COLO829 (cell line): Measurements from ENCODE around the gene USP17L24.
"Not testable (repeated sequence)": the region's sequence is repeated elsewhere in the genome, so short reads cannot be mapped to it uniquely, and the experiment has no call there.

Experiments used
- DNase-seq: peaks from one replicate; pipeline ENCODE4 v3.0.0; 2012; ENCODE audit warnings: low spot score

Gene USP17L24, protein sequence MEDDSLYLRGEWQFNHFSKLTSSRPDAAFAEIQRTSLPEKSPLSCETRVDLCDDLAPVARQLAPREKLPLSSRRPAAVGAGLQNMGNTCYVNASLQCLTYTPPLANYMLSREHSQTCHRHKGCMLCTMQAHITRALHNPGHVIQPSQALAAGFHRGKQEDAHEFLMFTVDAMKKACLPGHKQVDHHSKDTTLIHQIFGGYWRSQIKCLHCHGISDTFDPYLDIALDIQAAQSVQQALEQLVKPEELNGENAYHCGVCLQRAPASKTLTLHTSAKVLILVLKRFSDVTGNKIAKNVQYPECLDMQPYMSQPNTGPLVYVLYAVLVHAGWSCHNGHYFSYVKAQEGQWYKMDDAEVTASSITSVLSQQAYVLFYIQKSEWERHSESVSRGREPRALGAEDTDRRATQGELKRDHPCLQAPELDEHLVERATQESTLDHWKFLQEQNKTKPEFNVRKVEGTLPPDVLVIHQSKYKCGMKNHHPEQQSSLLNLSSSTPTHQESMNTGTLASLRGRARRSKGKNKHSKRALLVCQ

DNA sequence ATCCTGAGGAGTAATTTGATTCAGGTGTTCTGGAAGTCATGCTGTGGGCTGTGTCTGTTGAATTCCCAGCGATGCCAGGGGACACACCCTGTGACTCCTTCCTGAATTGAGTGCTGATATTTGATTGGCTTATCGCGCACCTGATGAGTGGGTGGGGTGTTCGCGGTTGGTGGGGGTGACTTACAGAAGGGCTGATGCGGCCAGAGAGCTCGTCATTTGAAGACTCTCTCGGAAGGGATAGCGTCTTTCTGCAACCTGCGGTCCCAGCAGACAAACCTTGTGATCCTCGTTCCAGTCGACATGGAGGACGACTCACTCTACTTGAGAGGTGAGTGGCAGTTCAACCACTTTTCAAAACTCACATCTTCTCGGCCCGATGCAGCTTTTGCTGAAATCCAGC, at the start of gene USP17L24:
Gene USP17L24 (plus strand): TSS at position 301 of the 400 bp plus-strand sequence. CDS start 0 bp downstream, at position 301.
- DNase-seq: not testable (repeated sequence)

DNA sequence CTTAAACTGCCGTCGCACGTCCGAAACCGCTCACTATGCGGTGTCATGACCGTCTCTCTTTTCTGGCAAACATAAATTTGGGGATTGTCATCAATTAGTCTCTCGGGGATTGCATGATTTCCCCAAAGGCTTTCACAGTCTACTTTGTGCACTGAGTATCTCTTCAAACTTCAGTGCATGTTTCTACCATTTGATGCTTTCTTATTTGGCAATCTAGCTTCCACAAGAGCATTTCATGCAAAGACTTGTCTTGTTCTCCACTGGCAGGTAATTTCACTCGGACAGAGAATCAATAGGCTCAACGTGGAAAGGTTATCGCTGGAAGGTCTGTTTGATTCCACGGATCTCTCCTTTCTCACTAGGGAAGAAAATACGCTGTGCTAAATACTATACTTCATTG, 774 bp upstream of the USP17L24 start:
- DNase-seq: not testable (repeated sequence)

DNA sequence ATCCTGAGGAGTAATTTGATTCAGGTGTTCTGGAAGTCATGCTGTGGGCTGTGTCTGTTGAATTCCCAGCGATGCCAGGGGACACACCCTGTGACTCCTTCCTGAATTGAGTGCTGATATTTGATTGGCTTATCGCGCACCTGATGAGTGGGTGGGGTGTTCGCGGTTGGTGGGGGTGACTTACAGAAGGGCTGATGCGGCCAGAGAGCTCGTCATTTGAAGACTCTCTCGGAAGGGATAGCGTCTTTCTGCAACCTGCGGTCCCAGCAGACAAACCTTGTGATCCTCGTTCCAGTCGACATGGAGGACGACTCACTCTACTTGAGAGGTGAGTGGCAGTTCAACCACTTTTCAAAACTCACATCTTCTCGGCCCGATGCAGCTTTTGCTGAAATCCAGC, 4.6 kb downstream of the USP17L24 start, which contains the start of gene USP17L25:
Gene USP17L25 (plus strand): TSS at position 301 of the 400 bp plus-strand sequence. CDS start 0 bp downstream, at position 301.
- not testable (repeated sequence) for DNase-seq

DNA sequence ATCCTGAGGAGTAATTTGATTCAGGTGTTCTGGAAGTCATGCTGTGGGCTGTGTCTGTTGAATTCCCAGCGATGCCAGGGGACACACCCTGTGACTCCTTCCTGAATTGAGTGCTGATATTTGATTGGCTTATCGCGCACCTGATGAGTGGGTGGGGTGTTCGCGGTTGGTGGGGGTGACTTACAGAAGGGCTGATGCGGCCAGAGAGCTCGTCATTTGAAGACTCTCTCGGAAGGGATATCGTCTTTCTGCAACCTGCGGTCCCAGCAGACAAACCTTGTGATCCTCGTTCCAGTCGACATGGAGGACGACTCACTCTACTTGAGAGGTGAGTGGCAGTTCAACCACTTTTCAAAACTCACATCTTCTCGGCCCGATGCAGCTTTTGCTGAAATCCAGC, 9.4 kb downstream of the USP17L24 start, which contains the start of gene USP17L26:
Gene USP17L26 (plus strand): TSS at position 301 of the 400 bp plus-strand sequence. CDS start 0 bp downstream, at position 301.
- not testable (repeated sequence) for DNase-seq

DNA sequence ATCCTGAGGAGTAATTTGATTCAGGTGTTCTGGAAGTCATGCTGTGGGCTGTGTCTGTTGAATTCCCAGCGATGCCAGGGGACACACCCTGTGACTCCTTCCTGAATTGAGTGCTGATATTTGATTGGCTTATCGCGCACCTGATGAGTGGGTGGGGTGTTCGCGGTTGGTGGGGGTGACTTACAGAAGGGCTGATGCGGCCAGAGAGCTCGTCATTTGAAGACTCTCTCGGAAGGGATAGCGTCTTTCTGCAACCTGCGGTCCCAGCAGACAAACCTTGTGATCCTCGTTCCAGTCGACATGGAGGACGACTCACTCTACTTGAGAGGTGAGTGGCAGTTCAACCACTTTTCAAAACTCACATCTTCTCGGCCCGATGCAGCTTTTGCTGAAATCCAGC, 14.1 kb downstream of the USP17L24 start, which contains the start of gene USP17L5:
Gene USP17L5 (plus strand): TSS at position 301 of the 400 bp plus-strand sequence. CDS start 0 bp downstream, at position 301.
- DNase-seq: not testable (repeated sequence)

DNA sequence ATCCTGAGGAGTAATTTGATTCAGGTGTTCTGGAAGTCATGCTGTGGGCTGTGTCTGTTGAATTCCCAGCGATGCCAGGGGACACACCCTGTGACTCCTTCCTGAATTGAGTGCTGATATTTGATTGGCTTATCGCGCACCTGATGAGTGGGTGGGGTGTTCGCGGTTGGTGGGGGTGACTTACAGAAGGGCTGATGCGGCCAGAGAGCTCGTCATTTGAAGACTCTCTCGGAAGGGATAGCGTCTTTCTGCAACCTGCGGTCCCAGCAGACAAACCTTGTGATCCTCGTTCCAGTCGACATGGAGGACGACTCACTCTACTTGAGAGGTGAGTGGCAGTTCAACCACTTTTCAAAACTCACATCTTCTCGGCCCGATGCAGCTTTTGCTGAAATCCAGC, 18.9 kb downstream of the USP17L24 start, which contains the start of gene USP17L27:
Gene USP17L27 (plus strand): TSS at position 301 of the 400 bp plus-strand sequence. CDS start 0 bp downstream, at position 301.
- DNase-seq: not testable (repeated sequence)

DNA sequence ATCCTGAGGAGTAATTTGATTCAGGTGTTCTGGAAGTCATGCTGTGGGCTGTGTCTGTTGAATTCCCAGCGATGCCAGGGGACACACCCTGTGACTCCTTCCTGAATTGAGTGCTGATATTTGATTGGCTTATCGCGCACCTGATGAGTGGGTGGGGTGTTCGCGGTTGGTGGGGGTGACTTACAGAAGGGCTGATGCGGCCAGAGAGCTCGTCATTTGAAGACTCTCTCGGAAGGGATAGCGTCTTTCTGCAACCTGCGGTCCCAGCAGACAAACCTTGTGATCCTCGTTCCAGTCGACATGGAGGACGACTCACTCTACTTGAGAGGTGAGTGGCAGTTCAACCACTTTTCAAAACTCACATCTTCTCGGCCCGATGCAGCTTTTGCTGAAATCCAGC, 23.6 kb downstream of the USP17L24 start, which contains the start of gene USP17L28:
Gene USP17L28 (plus strand): TSS at position 301 of the 400 bp plus-strand sequence. CDS start 0 bp downstream, at position 301.
- DNase-seq: not testable (repeated sequence)

DNA sequence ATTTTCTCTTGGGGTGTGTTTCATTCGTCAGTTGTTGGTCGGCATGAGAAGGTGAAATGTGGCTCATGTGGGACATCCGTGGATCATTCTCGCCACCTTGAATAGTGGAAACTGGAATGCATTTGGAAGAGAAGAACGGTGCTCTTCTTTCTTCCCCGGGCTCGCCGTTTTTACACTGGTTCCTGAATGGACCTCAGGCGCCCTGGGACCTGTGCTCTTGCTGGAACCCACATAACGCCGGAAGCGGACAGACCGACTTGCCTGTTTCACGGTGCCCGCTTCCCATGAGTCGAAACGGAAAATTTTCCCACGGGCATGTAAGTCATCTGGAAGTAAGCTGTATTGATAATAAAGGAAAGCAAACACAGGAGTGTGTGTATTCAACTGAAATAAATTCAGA, 25.9 kb downstream of the USP17L24 start:
- not testable (repeated sequence) for DNase-seq

DNA sequence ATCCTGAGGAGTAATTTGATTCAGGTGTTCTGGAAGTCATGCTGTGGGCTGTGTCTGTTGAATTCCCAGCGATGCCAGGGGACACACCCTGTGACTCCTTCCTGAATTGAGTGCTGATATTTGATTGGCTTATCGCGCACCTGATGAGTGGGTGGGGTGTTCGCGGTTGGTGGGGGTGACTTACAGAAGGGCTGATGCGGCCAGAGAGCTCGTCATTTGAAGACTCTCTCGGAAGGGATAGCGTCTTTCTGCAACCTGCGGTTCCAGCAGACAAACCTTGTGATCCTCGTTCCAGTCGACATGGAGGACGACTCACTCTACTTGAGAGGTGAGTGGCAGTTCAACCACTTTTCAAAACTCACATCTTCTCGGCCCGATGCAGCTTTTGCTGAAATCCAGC, 28.4 kb downstream of the USP17L24 start, which contains the start of gene USP17L29:
Gene USP17L29 (plus strand): TSS at position 301 of the 400 bp plus-strand sequence. CDS start 0 bp downstream, at position 301.
- not testable (repeated sequence) for DNase-seq

DNA sequence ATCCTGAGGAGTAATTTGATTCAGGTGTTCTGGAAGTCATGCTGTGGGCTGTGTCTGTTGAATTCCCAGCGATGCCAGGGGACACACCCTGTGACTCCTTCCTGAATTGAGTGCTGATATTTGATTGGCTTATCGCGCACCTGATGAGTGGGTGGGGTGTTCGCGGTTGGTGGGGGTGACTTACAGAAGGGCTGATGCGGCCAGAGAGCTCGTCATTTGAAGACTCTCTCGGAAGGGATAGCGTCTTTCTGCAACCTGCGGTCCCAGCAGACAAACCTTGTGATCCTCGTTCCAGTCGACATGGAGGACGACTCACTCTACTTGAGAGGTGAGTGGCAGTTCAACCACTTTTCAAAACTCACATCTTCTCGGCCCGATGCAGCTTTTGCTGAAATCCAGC, 37.9 kb downstream of the USP17L24 start, which contains the start of gene USP17L30:
Gene USP17L30 (plus strand): TSS at position 301 of the 400 bp plus-strand sequence. CDS start 0 bp downstream, at position 301.
- DNase-seq: not testable (repeated sequence)
